C4-2B (cell line): Measurements from ENCODE around the gene CLCA2.

ENCODE experiments used
- ZFX ChIP-seq: fragments of 450-650 bp; IDR thresholded peaks from 2 replicates; pipeline ENCODE4 v1.6.1; 2017
- TF ChIP-seq, protein P1 (sequence below): fragments of 450-650 bp; conservative IDR thresholded peaks from 2 replicates; pipeline ENCODE4 v1.5.1; 2017; ENCODE audit warnings: mild to moderate bottlenecking

DNA sequence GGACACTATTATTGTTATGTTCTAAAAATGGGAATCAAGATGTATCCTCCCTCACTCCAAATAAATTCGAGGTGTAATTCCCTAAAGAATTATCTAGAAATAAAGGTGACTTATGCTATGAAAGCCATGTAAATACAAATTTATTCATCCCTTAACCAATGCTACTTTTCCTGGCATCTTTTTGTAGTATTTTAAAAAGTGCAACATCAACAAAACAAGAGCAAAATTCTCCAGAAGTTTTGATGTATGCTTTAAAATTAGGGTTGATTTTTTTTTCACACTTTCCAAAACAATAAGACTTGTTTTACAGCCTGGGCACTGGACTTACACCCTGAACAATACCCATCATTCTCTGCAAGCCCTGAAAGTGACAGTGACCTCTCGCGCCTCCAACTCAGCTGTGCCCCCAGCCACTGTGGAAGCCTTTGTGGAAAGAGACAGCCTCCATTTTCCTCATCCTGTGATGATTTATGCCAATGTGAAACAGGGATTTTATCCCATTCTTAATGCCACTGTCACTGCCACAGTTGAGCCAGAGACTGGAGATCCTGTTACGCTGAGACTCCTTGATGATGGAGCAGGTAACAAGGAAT lies 23.3 kb downstream of the CLCA2 start:
- TF ChIP-seq, protein P1, sequence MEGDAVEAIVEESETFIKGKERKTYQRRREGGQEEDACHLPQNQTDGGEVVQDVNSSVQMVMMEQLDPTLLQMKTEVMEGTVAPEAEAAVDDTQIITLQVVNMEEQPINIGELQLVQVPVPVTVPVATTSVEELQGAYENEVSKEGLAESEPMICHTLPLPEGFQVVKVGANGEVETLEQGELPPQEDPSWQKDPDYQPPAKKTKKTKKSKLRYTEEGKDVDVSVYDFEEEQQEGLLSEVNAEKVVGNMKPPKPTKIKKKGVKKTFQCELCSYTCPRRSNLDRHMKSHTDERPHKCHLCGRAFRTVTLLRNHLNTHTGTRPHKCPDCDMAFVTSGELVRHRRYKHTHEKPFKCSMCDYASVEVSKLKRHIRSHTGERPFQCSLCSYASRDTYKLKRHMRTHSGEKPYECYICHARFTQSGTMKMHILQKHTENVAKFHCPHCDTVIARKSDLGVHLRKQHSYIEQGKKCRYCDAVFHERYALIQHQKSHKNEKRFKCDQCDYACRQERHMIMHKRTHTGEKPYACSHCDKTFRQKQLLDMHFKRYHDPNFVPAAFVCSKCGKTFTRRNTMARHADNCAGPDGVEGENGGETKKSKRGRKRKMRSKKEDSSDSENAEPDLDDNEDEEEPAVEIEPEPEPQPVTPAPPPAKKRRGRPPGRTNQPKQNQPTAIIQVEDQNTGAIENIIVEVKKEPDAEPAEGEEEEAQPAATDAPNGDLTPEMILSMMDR = no peak
- TF ChIP-seq ZFX = no peak
